HG03460 (cell line): Measurements from ENCODE around the gene NIPAL1.

Experiments
- ATAC-seq: cut with Tn5 transposase; IDR thresholded peaks from one replicate; pipeline ENCODE4 v1.9.1; 2021; ENCODE audit not compliant: unreplicated experiment

NIPAL1 gene

DNA sequence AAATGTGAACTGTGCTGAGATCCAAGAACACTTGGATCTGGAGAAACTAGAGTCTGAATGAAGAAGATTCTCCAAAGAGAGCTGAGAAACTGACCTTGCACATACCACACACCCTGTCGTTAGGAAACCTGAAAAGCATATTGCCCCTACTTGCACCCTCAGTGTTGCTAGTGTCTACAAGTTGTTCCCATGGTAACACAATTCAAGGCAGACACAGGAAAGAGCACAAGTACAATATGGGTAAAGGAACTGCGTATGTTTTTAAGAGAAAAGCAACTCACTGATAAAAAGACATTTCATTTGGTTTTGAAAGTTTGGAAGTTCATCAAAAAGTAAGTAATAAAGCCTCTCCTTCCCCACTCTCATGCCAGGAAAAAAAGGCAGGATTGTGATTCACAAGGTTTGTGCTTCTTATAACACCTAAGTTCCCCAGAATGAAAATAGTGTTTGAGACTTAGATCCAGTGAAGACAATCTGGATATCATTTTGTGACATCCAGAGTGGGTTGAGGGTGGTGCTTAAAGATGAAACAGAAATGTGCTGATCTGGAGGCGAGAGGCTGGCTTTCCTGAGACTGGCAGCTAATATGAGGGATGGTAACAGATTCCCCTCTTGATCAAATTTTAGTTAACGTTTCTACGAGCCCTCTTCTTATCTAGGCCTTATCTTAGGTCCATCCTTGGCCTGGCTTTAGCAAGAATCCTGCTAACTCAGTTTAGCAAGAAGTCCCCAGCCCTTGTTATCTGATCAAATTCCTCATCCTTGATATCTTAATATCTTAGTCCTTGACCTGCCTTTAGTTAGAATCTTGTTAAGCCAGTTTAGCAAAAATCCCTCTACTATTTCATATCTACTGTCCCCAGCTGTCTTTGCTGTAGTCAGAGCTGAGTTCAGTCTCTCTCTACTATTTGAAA lies 42.3 kb downstream of the NIPAL1 start:
- no peak for ATAC-seq

DNA sequence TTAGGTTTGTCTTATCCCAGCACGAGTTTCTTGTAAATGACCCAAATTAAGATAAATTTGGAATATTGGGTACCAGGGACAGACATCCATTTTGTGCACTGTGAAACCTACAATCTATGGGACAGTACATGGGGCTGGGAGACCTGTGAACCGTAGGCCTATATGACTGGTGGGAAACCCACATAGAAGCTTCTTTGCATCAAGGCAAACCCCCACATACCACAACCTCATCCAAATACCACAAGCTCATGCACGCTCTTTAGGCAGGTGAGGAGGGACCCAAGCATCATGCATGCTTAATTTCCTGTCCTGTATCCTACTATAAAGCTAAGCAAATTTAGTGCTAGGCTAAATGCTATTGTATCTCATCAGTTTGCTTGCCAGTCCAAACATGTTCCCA lies 47.8 kb downstream of the NIPAL1 start:
- no peak for ATAC-seq

DNA sequence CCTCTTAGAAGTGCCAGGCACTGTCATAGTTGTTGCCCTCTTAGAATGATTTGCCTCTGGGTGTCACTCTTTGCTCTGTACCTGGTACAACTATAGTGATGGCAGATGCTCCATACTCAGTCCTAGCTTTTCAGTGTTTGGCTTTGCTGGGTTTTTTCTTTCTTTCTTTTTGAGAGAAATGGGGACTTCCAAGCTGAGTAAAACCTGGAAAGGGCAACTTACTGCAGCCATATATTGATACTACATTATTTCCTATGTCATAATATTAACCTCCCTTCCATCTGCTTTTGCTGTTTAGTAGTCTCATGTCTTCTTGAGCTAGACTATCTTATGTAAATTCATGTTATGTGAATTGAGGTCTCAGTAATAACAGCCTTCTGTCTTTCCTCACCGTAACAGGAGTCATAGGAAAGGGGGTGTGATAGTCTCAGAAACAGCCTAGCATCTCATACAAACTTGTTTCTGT lies 49.0 kb downstream of the NIPAL1 start:
- ATAC-seq: peak; percentile 58

DNA sequence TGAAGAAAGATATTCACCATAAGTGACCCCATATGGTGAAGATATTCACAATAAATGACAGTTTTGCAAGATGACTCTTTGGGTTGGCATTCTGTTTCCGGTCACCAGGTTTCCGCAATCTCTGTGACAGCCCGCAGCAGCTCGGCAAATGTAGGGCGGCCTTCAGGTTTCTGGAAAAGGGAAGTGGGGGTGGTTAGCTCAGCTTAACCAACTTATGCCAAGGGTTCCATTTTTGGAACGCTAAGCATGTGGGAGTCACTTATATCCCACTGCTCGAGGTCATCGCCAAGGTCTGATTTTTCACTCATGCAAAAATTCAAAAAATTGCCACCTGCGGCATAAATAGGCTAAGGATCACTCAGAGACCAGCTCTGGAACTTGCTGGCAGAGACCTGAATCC lies 51.0 kb downstream of the NIPAL1 start:
- no peak for ATAC-seq

DNA sequence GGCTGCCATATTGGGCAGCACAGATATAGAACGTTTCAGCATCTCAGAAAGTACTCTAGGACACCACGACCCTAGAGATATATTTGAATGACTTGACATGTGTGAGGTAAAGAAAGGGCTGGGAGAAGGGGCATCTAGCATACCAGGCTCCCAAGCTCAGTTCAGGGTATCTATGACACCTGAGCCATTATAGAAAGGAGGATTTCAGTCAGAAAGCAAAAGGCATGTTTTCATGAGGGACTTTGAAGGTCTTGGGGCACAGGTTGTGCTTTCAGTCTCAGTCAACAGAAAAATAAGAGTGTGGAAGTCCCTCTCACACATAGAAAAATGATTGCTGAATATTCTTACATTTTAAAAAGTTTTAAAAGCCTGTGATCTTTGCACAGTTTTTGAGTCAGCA lies 51.6 kb downstream of the NIPAL1 start:
- no peak for ATAC-seq

DNA sequence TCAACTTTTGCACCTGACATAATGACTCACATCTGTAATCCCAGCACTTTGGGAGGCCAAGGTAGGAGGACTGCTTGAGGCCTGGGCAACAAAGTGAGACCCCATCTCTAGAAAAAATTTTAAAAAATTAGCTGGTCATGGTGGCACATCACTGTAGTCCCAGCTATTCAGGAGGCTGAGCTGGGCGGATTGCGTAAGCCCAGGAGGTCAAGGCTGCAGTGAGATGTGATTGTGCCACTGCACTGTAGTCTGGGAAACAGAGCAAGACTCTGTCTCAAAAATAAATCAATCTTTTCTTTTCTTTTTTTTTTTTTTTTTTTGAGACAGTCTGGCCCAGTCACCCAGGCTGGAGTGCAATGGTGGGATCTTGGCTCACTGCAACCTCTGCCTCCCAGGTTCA lies 52.5 kb downstream of the NIPAL1 start:
- no peak for ATAC-seq

DNA sequence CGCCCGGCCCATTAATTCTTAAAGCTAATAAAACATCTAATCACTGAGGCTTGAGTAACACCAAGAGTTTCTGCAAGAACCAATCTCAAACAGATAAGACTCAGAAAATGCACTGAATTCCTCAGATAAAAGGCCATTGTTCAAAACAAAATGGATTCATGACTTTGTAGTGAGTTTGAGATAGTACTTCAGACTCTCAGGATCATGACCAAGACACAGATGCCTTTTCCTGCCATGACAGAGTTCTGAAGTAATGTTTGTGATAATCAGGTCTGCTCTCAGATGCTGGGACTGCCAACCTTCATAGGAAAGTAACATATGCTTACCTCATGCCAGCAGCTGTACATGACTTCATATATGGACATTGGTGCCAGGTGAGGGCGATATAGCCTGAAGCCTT lies 54.6 kb downstream of the NIPAL1 start:
- no peak for ATAC-seq

DNA sequence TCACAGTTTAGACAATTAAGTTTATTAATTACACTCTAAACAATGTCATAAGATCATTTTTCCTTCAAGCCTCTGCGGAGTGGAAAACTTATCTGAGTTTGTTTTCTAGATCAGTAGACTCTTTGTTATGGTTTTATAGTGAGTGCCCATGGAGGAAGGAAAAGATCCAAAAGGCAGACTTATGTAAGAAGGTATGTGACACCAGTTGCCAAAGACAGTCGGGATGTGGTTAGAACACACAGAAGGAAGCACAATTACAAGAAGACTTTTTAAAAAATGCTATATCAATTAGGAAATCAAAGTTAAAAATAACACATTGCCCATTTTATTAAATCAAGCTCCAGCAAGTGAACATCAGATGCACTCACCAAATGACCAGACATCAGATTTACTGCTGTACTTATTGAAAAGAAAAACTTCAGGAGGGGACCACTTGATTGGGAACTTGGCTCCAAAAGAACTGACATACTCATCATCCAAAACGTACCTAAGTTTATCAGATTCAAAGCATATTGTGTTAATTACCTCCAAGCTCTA lies 57.1 kb downstream of the NIPAL1 start:
- no peak for ATAC-seq

DNA sequence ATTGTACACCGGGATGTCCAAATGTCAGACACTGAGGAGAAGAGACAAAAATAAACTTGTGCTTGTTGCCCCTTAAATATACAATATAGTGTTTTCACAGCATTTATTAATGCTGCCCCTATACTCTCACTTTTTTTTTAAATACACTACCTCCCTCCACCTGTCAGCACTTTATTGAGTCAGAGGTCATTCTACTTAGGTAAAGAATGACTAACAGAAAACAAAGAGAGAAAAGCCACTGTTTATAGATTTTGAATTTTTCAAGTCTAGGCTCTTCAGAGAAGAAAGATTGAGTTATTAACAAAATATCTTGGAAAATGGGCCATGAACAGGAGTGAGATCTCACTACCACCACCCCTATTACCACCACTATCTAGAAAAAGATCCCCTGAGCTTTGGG lies 58.1 kb downstream of the NIPAL1 start:
- no peak for ATAC-seq

DNA sequence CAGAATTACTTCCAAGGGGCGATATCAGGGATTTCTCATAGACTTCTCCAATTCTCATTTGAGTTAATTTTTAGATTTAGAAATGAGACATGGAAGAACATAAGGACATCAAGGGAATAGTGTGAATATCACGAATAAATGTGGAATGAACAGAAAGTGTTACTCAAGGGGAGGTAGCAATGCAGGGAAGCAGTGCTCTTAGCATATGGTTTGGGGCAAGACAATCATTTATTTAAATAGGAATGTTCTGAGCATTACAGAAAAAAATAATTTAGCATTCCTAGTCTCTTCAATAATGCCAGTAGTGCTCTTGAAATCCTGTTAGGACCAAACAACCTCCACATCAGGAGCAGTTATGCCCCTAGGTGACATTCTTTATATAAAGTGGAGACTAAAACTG lies 61.9 kb downstream of the NIPAL1 start:
- no peak for ATAC-seq

DNA sequence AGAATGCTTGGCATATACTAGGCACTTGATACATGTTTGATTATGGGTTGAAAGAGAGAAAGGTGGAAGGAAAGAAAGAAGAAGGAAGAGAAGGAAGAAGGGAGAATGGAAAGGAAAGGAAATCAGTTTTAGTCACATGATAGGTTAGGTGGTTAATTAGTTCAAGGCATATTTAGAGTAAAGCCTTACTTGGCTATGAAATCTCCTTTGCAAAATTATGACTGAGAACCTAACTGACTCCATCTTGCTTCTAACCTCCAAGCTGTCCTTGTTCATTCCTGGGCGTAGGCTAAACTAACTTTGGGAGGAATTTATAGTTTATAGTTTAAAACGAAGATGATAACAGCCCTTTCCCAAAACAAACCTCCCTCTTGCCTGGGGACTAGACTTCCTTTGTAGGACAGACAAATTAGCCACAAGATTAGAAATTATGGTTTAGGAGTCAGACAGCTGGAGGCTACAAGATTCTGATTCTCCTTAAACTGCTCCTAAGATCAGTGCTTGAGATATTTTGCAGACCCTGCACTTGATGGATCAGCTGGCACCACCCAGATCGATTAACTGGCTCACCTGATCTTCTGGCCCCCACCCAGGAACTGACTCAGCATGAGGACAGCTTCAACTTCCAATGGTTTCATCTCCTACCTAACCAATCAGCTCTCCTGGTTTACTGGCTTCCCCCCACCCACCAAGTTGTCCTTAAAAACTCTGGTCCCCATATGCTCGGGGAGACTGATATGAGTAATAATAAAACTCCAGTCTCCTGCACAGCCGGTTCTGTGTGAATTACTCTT lies 62.5 kb downstream of the NIPAL1 start:
- no peak for ATAC-seq

DNA sequence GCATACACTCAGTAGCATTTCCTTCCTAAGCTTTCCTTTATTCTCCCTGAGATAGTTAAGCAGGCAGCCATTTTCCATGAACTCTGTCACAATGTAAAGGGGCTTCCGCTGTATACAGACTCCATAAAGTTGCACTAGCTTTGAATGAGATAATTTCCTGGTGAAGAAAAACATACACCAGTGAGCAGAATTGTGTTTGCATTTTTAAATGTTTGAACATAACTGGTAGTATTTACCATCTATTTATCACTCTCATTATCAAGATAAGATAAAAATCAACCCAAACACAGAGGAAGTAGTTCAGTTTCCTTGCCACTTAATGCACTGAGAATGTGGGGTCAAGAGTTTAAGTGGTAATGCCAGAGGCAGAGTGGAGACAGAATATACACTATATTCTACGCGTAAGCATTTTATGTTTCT lies 63.4 kb downstream of the NIPAL1 start:
- ATAC-seq: no peak

DNA sequence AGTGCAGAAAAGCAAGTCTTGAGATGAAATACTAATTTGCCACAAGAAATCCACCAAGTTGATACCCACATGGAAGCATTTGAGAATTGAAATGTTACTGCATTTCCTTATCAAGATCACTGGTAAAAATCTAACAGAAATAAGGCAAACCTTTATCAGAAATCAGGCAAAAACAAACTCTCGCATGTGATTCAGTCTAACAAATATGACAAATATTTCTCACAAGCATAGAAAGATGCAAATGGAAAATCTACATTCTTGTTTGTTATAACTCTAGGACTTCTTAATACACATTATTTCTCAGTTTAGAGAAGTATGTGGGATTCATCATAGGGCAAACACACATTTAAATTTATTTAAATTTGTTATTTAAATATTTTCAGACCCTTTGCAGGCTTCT lies 64.6 kb downstream of the NIPAL1 start:
- ATAC-seq: no peak

DNA sequence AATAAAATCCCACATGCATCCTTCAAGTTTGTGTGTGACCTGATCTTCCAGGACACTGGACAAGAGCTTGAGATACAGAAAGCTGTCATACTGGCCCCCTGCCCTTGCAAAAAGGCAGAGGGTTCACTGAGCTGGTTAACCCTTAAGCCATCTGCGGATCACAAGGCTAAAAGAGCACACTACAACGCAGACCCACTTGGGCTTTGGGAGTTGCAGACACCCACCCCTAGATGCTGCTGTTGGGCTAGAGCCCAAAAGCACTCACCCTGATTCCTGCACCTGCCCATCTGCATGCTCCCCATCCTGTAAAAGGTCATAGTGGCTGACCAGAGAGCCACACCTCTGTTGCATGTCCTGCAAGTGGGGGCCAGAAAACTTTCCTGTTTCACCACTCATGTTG lies 66.4 kb downstream of the NIPAL1 start:
- no peak for ATAC-seq

DNA sequence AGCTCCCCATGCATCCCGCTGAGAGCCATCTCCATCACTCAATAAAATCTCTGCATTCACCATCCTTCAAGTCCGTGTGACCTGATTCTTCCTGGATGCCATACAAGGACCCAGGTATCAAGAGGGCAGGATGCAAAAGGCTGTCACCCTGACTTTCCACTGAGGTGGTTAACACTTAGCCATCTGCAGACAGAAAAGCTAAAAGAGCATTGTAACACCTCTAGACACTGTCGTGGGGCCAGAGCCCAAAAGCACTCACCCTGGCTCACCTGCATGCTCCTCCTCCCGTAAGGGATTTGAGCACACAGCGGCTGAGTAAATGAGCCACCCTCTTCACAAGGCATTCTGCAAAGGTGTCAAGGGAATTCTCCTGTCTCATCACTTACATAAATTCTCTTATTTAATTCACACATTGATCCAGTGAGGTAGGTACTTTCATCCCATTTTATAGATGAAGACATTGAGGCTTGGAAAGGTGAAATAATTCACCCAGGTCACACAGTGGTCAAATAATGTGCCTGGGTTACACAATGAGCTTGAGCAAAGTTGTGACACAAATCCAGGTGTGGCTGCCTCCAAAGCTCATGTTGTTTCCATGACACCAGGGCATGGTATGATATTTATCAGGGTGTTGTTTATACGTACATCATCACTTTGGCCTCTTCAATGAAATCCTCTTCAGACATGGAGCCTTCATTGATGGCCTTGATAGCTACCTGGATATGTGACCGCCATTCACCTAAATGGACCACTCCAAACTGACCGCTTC lies 69.4 kb downstream of the NIPAL1 start:
- no peak for ATAC-seq
